ENCODE data around the gene TCEANC.

The TCEANC gene

DNA sequence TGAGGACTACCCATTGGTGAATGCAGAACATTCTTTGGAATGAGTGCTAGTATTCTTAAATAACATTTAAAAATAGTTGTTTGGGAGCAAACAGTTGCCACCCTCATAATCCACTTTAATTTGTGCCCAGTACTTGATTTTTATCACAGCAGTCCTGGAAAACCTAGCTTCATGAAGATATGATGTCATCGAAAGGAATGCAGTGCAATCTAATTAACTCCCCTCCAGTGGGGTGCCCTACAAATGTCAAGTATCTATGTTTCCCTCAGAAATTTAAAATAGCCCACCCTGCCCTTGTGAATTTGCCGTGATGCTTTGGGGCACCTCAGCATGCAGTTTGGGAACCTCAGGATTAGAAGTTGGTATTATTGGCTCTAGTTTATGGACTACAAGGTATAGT lies 41.4 kb downstream of the TCEANC start:
- no peak for DNase-seq

DNA sequence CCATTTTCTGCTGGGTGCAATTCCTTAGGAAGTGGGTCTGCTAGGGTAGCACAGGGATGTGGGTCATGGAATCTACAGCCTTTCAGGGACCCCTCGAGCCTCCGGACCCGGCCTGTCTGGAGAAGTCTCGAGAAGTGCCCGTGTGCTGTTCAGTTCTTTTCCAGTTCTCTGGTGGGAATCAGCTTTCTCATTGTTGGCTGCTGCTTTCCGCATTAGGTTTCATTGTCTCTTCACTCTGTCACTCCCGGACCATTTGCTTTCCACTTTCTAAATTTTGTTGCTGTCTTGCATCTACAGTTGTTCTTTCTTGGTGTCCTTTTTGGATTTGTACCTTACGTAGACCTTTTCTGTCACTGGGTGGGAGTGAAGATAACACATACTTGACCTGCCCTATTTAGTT lies 42.0 kb downstream of the TCEANC start:
- DNase-seq = no peak

DNA sequence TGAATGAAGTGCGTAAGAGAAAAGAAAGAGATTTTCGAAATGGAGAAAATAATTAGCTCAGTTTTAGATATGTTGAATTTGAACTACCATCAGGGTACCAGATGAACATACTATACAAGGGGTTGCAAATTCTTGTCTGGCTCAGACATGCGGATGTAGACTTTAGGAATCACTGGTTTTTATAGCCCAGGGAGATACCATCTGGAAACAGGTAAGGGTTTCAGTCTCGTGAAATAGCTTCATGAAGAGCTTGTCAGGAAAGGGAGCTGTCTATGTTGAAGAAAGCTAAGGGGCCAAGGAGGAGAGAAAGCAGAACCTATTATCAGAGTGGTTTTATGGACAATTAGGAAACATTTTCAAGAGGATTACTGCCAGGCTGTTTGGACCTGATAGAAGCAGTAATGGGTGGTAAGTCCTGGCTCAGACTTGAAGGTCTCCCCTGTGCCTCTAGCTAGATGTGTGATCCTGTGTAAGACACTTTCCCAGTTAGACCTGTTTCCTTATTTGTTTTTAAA lies 42.7 kb downstream of the TCEANC start:
- no peak for DNase-seq

GRCh38 chrX:13697455-13697854 lies 44.5 kb downstream of the TCEANC start:
- no peak for DNase-seq

DNA sequence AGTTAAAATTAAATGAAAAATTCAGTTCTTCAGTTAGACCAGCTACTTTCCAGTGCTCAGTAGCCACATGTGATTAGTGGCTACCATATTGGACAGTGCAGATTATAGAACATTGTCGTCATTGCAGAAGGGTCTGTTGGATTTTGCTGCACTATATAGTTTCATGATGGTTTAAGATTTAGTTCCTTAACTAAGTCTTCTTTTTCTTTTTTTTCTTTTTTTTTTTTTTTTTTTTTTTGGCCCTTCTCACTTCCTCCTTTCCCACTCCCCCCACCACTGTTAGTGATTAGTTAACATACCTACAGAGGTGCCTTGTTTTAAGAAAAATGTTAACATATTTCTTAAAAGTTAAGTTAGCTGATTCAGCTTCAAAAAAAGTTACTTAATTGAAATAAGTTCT lies 45.0 kb downstream of the TCEANC start:
- DNase-seq = no peak

- no peak for DNase-seq
These were observed 45.5 kb downstream of the TCEANC start for GRCh38 chrX:13698432-13698831.

GRCh38 chrX:13699183-13699826 lies 46.4 kb downstream of the TCEANC start:
- no peak for DNase-seq

DNA sequence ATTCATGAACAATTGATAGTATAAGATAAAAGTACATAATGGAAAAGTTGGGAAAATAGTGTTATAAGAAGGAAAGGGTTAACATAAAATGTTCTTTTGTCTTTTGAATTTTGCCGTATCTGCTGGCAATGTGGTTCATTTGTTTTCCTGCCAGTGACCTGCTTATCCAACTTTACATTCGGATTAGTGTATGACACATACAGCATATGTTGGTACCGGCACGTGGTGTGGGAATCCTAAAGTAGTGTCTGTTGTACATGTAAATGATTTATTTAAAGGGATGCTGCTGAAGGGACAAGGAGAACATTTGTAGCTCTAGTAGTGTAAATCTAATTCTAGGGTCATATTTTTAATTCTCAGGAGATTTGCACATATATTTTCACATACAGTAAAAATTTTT lies 47.4 kb downstream of the TCEANC start:
- DNase-seq = no peak

DNA sequence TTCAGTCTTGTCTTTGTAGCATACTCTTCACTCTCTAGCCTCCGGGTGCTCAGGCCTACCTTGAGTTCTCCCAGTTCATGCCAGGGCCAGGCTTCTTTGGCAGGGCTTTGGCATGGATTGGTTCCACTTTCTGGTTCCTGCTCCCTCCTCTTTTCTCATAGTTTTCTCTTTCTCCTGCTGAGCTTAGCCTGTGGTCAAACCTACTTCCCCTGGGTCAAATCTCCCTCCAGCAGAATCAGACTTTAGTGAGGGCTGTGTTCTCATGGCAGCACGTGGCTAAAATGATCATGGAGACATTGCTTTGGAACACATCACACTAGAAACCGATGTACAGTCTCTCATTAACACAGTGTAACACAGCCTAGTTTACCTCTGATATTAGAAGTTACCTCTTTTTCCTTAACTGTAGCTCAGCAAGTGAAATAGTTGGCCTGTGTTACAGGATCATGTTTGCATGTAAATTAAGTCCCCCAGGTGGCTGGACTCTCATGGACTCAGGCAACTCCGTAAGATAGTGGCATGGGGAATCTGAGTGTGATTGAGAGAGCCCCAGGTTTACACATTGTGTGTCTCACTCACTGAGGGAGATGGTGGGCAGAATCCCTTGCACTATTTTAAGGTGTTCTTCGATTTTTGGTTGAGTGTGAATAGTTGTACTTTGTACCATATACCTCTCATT lies 49.3 kb downstream of the TCEANC start:
- DNase-seq = no peak

DNA sequence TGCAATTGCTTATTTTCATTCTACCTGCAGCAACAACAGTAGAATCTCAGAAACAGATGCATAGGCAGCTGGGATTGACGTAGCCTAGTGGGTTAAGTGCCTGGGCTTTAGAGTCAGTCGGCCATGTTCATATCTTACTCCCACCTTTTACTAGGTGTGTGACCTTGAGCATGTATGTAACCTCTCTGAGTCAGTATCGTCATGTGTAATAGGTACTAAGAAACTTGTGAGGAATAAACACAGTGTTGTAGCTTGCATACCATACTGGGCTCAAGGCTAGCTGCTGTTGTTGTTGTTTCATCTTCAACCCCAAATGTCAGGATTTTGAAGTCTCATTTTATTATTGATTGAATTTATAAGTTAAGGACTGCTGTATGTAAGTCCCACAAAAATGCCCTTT lies 50.2 kb downstream of the TCEANC start:
- no peak for DNase-seq

- DNase-seq = no peak
These were observed 50.6 kb downstream of the TCEANC start for GRCh38 chrX:13703589-13703988.

GRCh38 chrX:13711141-13711540 lies 58.2 kb downstream of the TCEANC start:
- no peak for DNase-seq
